Liver (tissue), 9 donors: ENCODE measurements around the gene NEUROG1. TPM values are rescaled to one million over a fixed set of nuclear protein-coding genes. Genes with fewer than 3 reads are reported as not detected.

Experiments used
- DNase-seq: peaks from one replicate; pipeline ENCODE4 v3.0.0-alpha.2; 2017; ENCODE audit warnings: low spot score
- H3K27ac ChIP-seq, 2 donors: one replicate each; pipeline ENCODE4 v1.7.0; 2013; ENCODE audit warnings: inconsistent platforms in 2 of 2, low read length in 2 of 2, control low read depth in 1 of 2, low read depth in 1 of 2, mild to moderate bottlenecking in 1 of 2
- H3K27me3 ChIP-seq, 4 donors: one replicate each; pipeline versions ENCODE4 v1.6.1 to v1.7.0; 2013; ENCODE audit warnings: low read length in 3 of 4, inconsistent platforms in 1 of 4, mild to moderate bottlenecking in 1 of 4, moderate library complexity in 1 of 4; ENCODE audit not compliant: control insufficient read depth in 4 of 4, insufficient read depth in 4 of 4
- H3K36me3 ChIP-seq, 4 donors: one replicate each; pipeline versions ENCODE4 v1.6.1 to v1.7.0; 2013; ENCODE audit warnings: low read length in 3 of 4, mild to moderate bottlenecking in 3 of 4, low read depth in 1 of 4, moderate library complexity in 1 of 4; ENCODE audit not compliant: control insufficient read depth in 4 of 4, insufficient read depth in 3 of 4
- H3K4me1 ChIP-seq, 4 donors: one replicate each; pipeline versions ENCODE4 v1.6.1 to v1.7.0; 2013; ENCODE audit warnings: low read length in 3 of 4, mild to moderate bottlenecking in 3 of 4, moderate library complexity in 1 of 4; ENCODE audit not compliant: control insufficient read depth in 4 of 4, insufficient read depth in 4 of 4
- H3K4me3 ChIP-seq, 3 donors: one replicate each; pipeline versions ENCODE4 v1.6.1 to v1.7.0; 2013; ENCODE audit warnings: low read length in 3 of 3, control low read depth in 1 of 3, low read depth in 1 of 3, mild to moderate bottlenecking in 1 of 3
- H3K9ac ChIP-seq, 2 donors: one replicate each; pipeline ENCODE4 v1.7.0; 2013; ENCODE audit warnings: low read length in 2 of 2, mild to moderate bottlenecking in 2 of 2, moderate library complexity in 2 of 2, control low read depth in 1 of 2, low read depth in 1 of 2
- H3K9me3 ChIP-seq, 4 donors: one replicate each; pipeline versions ENCODE4 v1.6.1 to v1.7.0; 2013; ENCODE audit warnings: low read length in 3 of 4; ENCODE audit not compliant: control insufficient read depth in 4 of 4
- ATF3 ChIP-seq: IDR thresholded peaks from 2 replicates; pipeline ENCODE4 v1.6.1; 2016; ENCODE audit warnings: antibody characterized with exemption
- CTCF ChIP-seq: fragments of 150-350 bp; IDR thresholded peaks from 2 replicates; pipeline ENCODE4 v1.5.1; 2017; ENCODE audit warnings: improper control_type of control experiment, low read depth, low read length; ENCODE audit not compliant: missing input control
- EGR1 ChIP-seq, 2 donors: IDR thresholded peaks; 2 replicates each; pipeline ENCODE4 v1.6.1; 2016 to 2018; ENCODE audit warnings: antibody characterized with exemption in 2 of 2, low read depth in 2 of 2
- FOXA1 ChIP-seq: IDR thresholded peaks from 2 replicates; pipeline ENCODE4 v1.6.1; 2016; ENCODE audit warnings: antibody characterized with exemption
- FOXA2 ChIP-seq: IDR thresholded peaks from 2 replicates; pipeline ENCODE4 v1.6.1; 2016; ENCODE audit warnings: antibody characterized with exemption
- GABPA ChIP-seq, 2 donors: IDR thresholded peaks in 1 of 2; conservative IDR thresholded peaks in 1 of 2; 2 replicates each; pipeline ENCODE4 v1.6.1; 2016; ENCODE audit warnings: antibody characterized with exemption in 2 of 2, mild to moderate bottlenecking in 1 of 2, moderate library complexity in 1 of 2
- HNF4A ChIP-seq, 2 donors: conservative IDR thresholded peaks; 2 replicates each; pipeline ENCODE4 v1.6.1; 2016; ENCODE audit warnings: antibody characterized with exemption in 2 of 2, mild to moderate bottlenecking in 2 of 2
- HNF4G ChIP-seq: IDR thresholded peaks from 2 replicates; pipeline ENCODE4 v1.6.1; 2016; ENCODE audit warnings: antibody characterized with exemption
- JUND ChIP-seq, 2 donors: IDR thresholded peaks; 2 replicates each; pipeline ENCODE4 v1.6.1; 2016; ENCODE audit warnings: antibody characterized with exemption in 2 of 2
- MAX ChIP-seq: IDR thresholded peaks from 2 replicates; pipeline ENCODE4 v1.6.1; 2016; ENCODE audit warnings: antibody characterized with exemption
- NR2F2 ChIP-seq: IDR thresholded peaks from 2 replicates; pipeline ENCODE4 v1.6.1; 2016; ENCODE audit warnings: antibody characterized with exemption
- RAD21 ChIP-seq, 2 donors: IDR thresholded peaks; 2 replicates each; pipeline ENCODE4 v1.6.1; 2016; ENCODE audit warnings: antibody characterized with exemption in 2 of 2, mild to moderate bottlenecking in 2 of 2
- RXRA ChIP-seq, 2 donors: IDR thresholded peaks; 2 replicates each; pipeline ENCODE4 v1.6.1; 2017 to 2018; ENCODE audit warnings: antibody characterized with exemption in 2 of 2, mild to moderate bottlenecking in 1 of 2
- SP1 ChIP-seq: IDR thresholded peaks from 2 replicates; pipeline ENCODE4 v1.6.1; 2018; ENCODE audit warnings: antibody characterized with exemption, mild to moderate bottlenecking
- TAF1 ChIP-seq: conservative IDR thresholded peaks from 2 replicates; pipeline ENCODE4 v1.6.1; 2016; ENCODE audit warnings: antibody characterized with exemption, mild to moderate bottlenecking
- YY1 ChIP-seq: IDR thresholded peaks from 2 replicates; pipeline ENCODE4 v1.6.1; 2016; ENCODE audit warnings: antibody characterized with exemption, mild to moderate bottlenecking
- ZBTB33 ChIP-seq: IDR thresholded peaks from 2 replicates; pipeline ENCODE4 v1.6.1; 2016; ENCODE audit warnings: antibody characterized with exemption
- WGBS: extraction: QIAGEN DNeasy Blood & Tissue Kit; methylation state at CpG from one replicate; pipeline ENCODE4 v1.1.7; 2013; 5-methylcytosine and 5-hydroxymethylcytosine counted together
- polyA plus RNA-seq, 2 donors: library from polyadenylated mRNA; stranded (reverse) in 1 of 2; unstranded in 1 of 2; fragments of 200-250 nt in 1 of 2; fragments of >200 nt in 1 of 2; fragmentation: Nextera tagmentation in 1 of 2; extraction: Ambion mirVana in 1 of 2; gene quantifications; one replicate each; pipeline versions ENCODE4 v1.2.1 to v1.2.3, GENCODE V29; 2013 to 2015
- total RNA-seq, 2 donors: library from RNA; depleted of rRNA; stranded (reverse); fragments of >200 nt; gene quantifications; one replicate each; pipeline ENCODE4 v1.2.3, GENCODE V29; 2014
- donor health status: healthy.
- donor health status: healthy.
- donor health status: healthy.
- donor health status: healthy.
- donor health status: healthy.

The NEUROG1 gene
- total and polyA plus RNA-seq, 4 donors: not detected

GRCh38 chr5:135541807-135542502 is 6.2 kb upstream of the NEUROG1 start (continued):
- no peak for TF ChIP-seq ZBTB33
- no peak for TF ChIP-seq RAD21 (IDR thresholded peaks at IDR 0.05)
- TF ChIP-seq HNF4G: no peak
- TF ChIP-seq FOXA1: no peak
- no peak for TF ChIP-seq YY1

GRCh38 chr5:135539430-135540005 is 3.8 kb upstream of the NEUROG1 start:
- WGBS: 64% methylated on average over 4 of the region's 4 CpGs
- H3K4me1 ChIP-seq: peaks cover 12 to 33% (median 18%) of the 10 kb centered on the region in 4 donors
- no peaks in the 10 kb centered on the region for H3K36me3 ChIP-seq
- peaks cover 0 to 11% (median 6%) of the 10 kb centered on the region in 4 donors for H3K9me3 ChIP-seq
- H3K9ac ChIP-seq: no peak overlapping the region
- no peak overlapping the region for H3K4me3 ChIP-seq
- no peak for DNase-seq
- no peak for TF ChIP-seq RXRA (IDR thresholded peaks at IDR 0.05)
- TF ChIP-seq TAF1: no peak
- no peak for TF ChIP-seq HNF4A (conservative IDR thresholded peaks at IDR 0.05)
- no peak for TF ChIP-seq NR2F2
- TF ChIP-seq JUND (IDR thresholded peaks at IDR 0.05): no peak
- TF ChIP-seq HNF4G: no peak
- TF ChIP-seq RAD21 (IDR thresholded peaks at IDR 0.05): no peak
- TF ChIP-seq SP1: no peak
- TF ChIP-seq CTCF: no peak
- peaks cover 4 to 18% (median 11%) of the 10 kb centered on the region in 4 donors for H3K27me3 ChIP-seq
- no peak overlapping the region for H3K27ac ChIP-seq

- Histone ChIP-seq H3K9me3 (peaks cover 0 to 11% (median 6%) of the 10 kb centered on the region in 4 donors), H3K36me3 (no peaks in the 10 kb centered on the region), H3K9ac (no peak overlapping the region), H3K4me1 (peaks cover 3 to 20% (median 9%) of the 10 kb centered on the region in 4 donors), H3K27me3 (peaks cover 4 to 24% (median 15%) of the 10 kb centered on the region in 4 donors), H3K27ac (no peak overlapping the region), H3K4me3 (no peak overlapping the region)
- no peak for DNase-seq
- 90% methylated on average over 5 of the region's 5 CpGs for WGBS
- no peak for TF ChIP-seq ATF3
- TF ChIP-seq RAD21 (IDR thresholded peaks at IDR 0.05): no peak
- no peak for TF ChIP-seq EGR1 (IDR thresholded peaks at IDR 0.05; ENCODE audit: low read depth in 2 of 2)
- no peak for TF ChIP-seq TAF1
- TF ChIP-seq CTCF: no peak
- no peak for TF ChIP-seq HNF4A (conservative IDR thresholded peaks at IDR 0.05)
- no peak for TF ChIP-seq MAX
- TF ChIP-seq FOXA2: no peak
- TF ChIP-seq NR2F2: no peak
- no peak for TF ChIP-seq GABPA (IDR thresholded peaks at IDR 0.05 in 1 of 2, conservative IDR thresholded peaks at IDR 0.05 in 1 of 2)
These were observed 2.5 kb upstream of the NEUROG1 start for GRCh38 chr5:135538261-135538660.
